Neural crest cell (in vitro differentiated cells): ENCODE data around the gene SPNS1. TPM values are rescaled to one million over a fixed set of nuclear protein-coding genes. Genes with fewer than 3 reads are reported as not detected.

Experiments used
- DNase-seq: peaks from one replicate; pipeline ENCODE4 v3.0.0; 2021; ENCODE audit warnings: low read depth, mixed read lengths, low spot score
- H3K27ac Mint-ChIP-seq: one replicate; pipeline ENCODE4 v1.8.0; 2021; ENCODE audit warnings: mild to moderate bottlenecking, mixed read lengths; ENCODE audit not compliant: unreplicated experiment
- H3K27me3 Mint-ChIP-seq: 2 replicates; pipeline ENCODE4 v1.8.0; 2021; ENCODE audit warnings: low read depth, mild to moderate bottlenecking, mixed read lengths
- H3K36me3 Mint-ChIP-seq: 2 replicates; pipeline ENCODE4 v1.8.0; 2021; ENCODE audit warnings: low read depth, mild to moderate bottlenecking, mixed read lengths
- H3K4me1 Mint-ChIP-seq: 2 replicates; pipeline ENCODE4 v1.8.0; 2021; ENCODE audit warnings: mixed read lengths
- H3K4me3 Mint-ChIP-seq: one replicate; pipeline ENCODE4 v1.8.0; 2021; ENCODE audit warnings: mild to moderate bottlenecking, mixed read lengths
- H3K9me3 Mint-ChIP-seq: 2 replicates; pipeline ENCODE4 v1.8.0; 2021; ENCODE audit warnings: mixed read lengths
- CTCF ChIP-seq: fragments of 200-600 bp; sonication (generic); conservative IDR thresholded peaks from 2 replicates; pipeline ENCODE4 v1.5.0; 2021; ENCODE audit warnings: antibody characterized with exemption, mild to moderate bottlenecking
- total RNA-seq: library from RNA; stranded (reverse); gene quantifications from 2 replicates; pipeline ENCODE4 v1.2.1, GENCODE V29; 2021

Gene SPNS1
- total RNA-seq, 1 donor from 2014 or later = 48.1 TPM

DNA sequence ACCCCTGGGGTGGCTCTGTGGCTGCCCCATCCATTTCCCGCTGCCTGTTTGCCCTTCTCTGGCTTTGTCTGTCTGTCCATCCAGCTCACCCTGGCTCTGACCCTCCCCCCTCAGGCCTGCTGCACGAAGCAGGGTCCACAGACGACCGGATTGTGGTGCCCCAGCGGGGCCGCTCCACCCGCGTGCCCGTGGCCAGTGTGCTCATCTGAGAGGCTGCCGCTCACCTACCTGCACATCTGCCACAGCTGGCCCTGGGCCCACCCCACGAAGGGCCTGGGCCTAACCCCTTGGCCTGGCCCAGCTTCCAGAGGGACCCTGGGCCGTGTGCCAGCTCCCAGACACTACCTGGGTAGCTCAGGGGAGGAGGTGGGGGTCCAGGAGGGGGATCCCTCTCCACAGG is 9.5 kb downstream of the SPNS1 start:
- no peaks in the 10 kb centered on the region for H3K9me3 Mint-ChIP-seq
- no peak for TF ChIP-seq CTCF
- no peak for DNase-seq
- no peaks in the 10 kb centered on the region for H3K27me3 Mint-ChIP-seq
- H3K27ac Mint-ChIP-seq = no peak overlapping the region
- peaks cover 15% of the 10 kb centered on the region for H3K36me3 Mint-ChIP-seq
- H3K4me3 Mint-ChIP-seq = no peak overlapping the region
- no peaks in the 10 kb centered on the region for H3K4me1 Mint-ChIP-seq

DNA sequence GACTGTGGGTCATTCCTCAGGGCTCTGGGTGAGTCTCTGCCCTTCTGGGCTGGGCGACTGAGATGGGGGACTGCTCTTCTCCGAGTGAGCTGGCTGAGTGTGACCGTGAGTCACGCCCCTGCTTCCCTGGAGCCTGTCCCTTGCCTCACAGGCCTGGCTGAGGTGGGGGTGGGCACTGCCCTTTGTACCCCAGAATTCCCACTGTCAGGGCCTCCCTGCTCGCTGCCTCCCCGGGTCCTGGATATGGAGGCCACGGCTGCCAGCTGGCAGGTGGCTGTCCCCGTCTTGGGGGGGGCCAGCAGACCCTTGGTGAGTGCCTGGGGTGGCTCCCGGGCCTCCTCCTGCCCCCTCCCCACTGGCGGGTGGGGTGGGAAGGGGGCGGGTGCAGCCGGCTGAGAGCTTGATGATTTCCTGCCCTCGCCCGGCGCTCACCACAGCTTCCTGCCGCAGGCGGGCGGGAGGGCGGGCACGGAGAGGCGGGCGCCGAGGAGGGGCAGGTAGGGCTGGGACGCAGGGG is 10.1 kb downstream of the SPNS1 start, which contains the start of gene LAT:
TSS of gene LAT (plus strand) at position 434 of the 517 bp plus-strand sequence. CDS start 366 bp downstream, outside the sequence.
- no peak for TF ChIP-seq CTCF
- H3K27me3 Mint-ChIP-seq = no peaks in the 10 kb centered on the region

GRCh38 chr16:28985211-28986041 is 10.8 kb downstream of the SPNS1 start:
- Mint-ChIP-seq H3K9me3 (no peaks in the 10 kb centered on the region), H3K4me1 (no peaks in the 10 kb centered on the region), H3K27me3 (no peaks in the 10 kb centered on the region), H3K36me3 (peaks cover 15% of the 10 kb centered on the region), H3K27ac (no peak overlapping the region), H3K4me3 (no peak overlapping the region)
- no peak for TF ChIP-seq CTCF
- no peak for DNase-seq

More for the DNA sequence above, 10.1 kb downstream of the SPNS1 start, which contains the start of gene LAT:
- Mint-ChIP-seq H3K36me3 (peaks cover 15% of the 10 kb centered on the region), H3K4me3 (no peak within 1 kb of the TSS), H3K27ac (no peak within 1 kb of the TSS), H3K4me1 (no peaks in the 10 kb centered on the region), H3K9me3 (no peaks in the 10 kb centered on the region)
- DNase-seq = no peak

DNA sequence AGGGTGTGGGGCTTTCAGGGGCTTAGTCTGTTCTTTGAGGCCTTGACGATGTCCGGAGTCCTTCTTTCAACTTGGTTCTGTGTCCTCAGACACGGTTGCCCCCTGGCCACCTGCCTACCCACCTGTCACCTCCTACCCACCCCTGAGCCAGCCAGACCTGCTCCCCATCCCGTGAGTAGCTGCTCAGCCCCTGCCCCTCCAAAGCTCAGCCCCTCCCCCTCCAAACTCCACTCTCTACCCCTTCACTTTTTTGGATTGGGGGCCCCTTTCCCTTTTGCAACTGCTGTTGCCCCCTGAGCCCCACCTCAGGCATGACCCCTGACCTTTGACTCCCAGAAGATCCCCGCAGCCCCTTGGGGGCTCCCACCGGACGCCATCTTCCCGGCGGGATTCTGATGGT is 11.5 kb downstream of the SPNS1 start:
- H3K36me3 Mint-ChIP-seq = peaks cover 15% of the 10 kb centered on the region
- no peak for TF ChIP-seq CTCF

GRCh38 chr16:28986492-28986891 is 11.9 kb downstream of the SPNS1 start:
- H3K4me1 Mint-ChIP-seq = no peaks in the 10 kb centered on the region
- TF ChIP-seq CTCF = no peak
- H3K27me3 Mint-ChIP-seq = no peaks in the 10 kb centered on the region
- H3K27ac Mint-ChIP-seq = no peak overlapping the region
- H3K36me3 Mint-ChIP-seq = peaks cover 15% of the 10 kb centered on the region
- no peak for DNase-seq
- H3K9me3 Mint-ChIP-seq = no peaks in the 10 kb centered on the region
- no peak overlapping the region for H3K4me3 Mint-ChIP-seq

More for the DNA sequence above, 11.5 kb downstream of the SPNS1 start:
- H3K9me3 Mint-ChIP-seq = no peaks in the 10 kb centered on the region
- no peak for DNase-seq
- H3K4me1 Mint-ChIP-seq = no peaks in the 10 kb centered on the region
- no peaks in the 10 kb centered on the region for H3K27me3 Mint-ChIP-seq
- no peak overlapping the region for H3K4me3 Mint-ChIP-seq
- H3K27ac Mint-ChIP-seq = no peak overlapping the region
